ENCODE data around the gene ADGRA1.
"Not testable (repeated sequence)": the region's sequence is repeated elsewhere in the genome, so short reads cannot be mapped to it uniquely, and the experiment has no call there.

ADGRA1 gene

GRCh38 chr10:133163889-133164815 is 76.4 kb downstream of the ADGRA1 start:
- no peak for DNase-seq (ENCODE audit: low spot score)

GRCh38 chr10:133164816-133165555 is 77.3 kb downstream of the ADGRA1 start:
- no peak for DNase-seq (ENCODE audit: low spot score)

- DNase-seq (ENCODE audit: low spot score): no peak
Observed at GRCh38 chr10:133165556-133166503, 78.1 kb downstream of the ADGRA1 start.

- no peak for DNase-seq (ENCODE audit: low spot score)
Observed at GRCh38 chr10:133166504-133166827, 78.7 kb downstream of the ADGRA1 start.

GRCh38 chr10:133166828-133167692 is 79.3 kb downstream of the ADGRA1 start:
- DNase-seq (ENCODE audit: low spot score): no peak

GRCh38 chr10:133167693-133168616 is 80.2 kb downstream of the ADGRA1 start:
- no peak for DNase-seq (ENCODE audit: low spot score)

- DNase-seq (ENCODE audit: low spot score): no peak
Observed at GRCh38 chr10:133168617-133169031, 80.9 kb downstream of the ADGRA1 start.

- no peak for DNase-seq (ENCODE audit: low spot score)
Observed at GRCh38 chr10:133169173-133169947, 81.6 kb downstream of the ADGRA1 start.

GRCh38 chr10:133170092-133170491 is 82.4 kb downstream of the ADGRA1 start:
- DNase-seq (ENCODE audit: low spot score): no peak

- no peak for DNase-seq (ENCODE audit: low spot score)
Observed at GRCh38 chr10:133173860-133174640, 86.3 kb downstream of the ADGRA1 start.

GRCh38 chr10:133174689-133175263 is 87.1 kb downstream of the ADGRA1 start:
- DNase-seq (ENCODE audit: low spot score): no peak

- not testable (repeated sequence) for DNase-seq (ENCODE audit: low spot score)
Observed at GRCh38 chr10:133175624-133176023, 87.9 kb downstream of the ADGRA1 start.

GRCh38 chr10:133176546-133176945 is 88.8 kb downstream of the ADGRA1 start:
- DNase-seq (ENCODE audit: low spot score): no peak

- no peak for DNase-seq (ENCODE audit: low spot score)
Observed at GRCh38 chr10:133177380-133178157, 89.8 kb downstream of the ADGRA1 start.

- DNase-seq (ENCODE audit: low spot score): no peak
Observed at GRCh38 chr10:133178357-133179127, 90.8 kb downstream of the ADGRA1 start.

GRCh38 chr10:133179128-133179520 is 91.4 kb downstream of the ADGRA1 start:
- DNase-seq (ENCODE audit: low spot score): no peak

Measured in CD4-positive, alpha-beta T cell treated with Interleukin-2 at 100 ng/mL for 4 hours (primary cell).